GM12878 (cell line): ENCODE data around the gene KRTAP9-1.

ENCODE experiments used
- ATF7 ChIP-seq: fragments of 450-650 bp; IDR thresholded peaks from 2 replicates; pipeline ENCODE4 v1.6.1; 2016; ENCODE audit warnings: low read depth, mild to moderate bottlenecking
- CEBPB ChIP-seq, 2 experiments: fragments of 150-350 bp in 1 of 2; IDR thresholded peaks; 2 replicates each; pipeline ENCODE4 v1.6.1; 2012 to 2014; ENCODE audit warnings: low read depth in 2 of 2, low read length in 2 of 2, borderline replicate concordance in 1 of 2, inconsistent platforms in 1 of 2
- POLR2A ChIP-seq: IDR thresholded peaks from 2 replicates; pipeline ENCODE4 v1.6.1; 2011; ENCODE audit warnings: low read depth, mild to moderate bottlenecking, low read length
- POLR2AphosphoS5 ChIP-seq: IDR thresholded peaks from 2 replicates; pipeline ENCODE4 v1.6.1; 2011; ENCODE audit warnings: mild to moderate bottlenecking, low read length, inconsistent platforms
- RCOR1 ChIP-seq: conservative IDR thresholded peaks from 2 replicates; pipeline ENCODE4 v1.6.1; 2012; ENCODE audit warnings: low read depth, low read length, improper control_type of control experiment
- ZZZ3 ChIP-seq: IDR thresholded peaks from 2 replicates; pipeline ENCODE4 v1.6.1; 2011; ENCODE audit warnings: low read depth; ENCODE audit not compliant: control insufficient read depth, insufficient read length
- TF ChIP-seq, protein P1 (sequence below), 3 experiments: IDR thresholded peaks in 2 of 3; conservative IDR thresholded peaks in 1 of 3; 2 replicates each; pipeline ENCODE4 v1.5.1; 2011; ENCODE audit warnings: low read depth in 3 of 3, low read length in 3 of 3, mild to moderate bottlenecking in 3 of 3, control low read depth in 2 of 3, moderate library complexity in 2 of 3, inconsistent platforms in 1 of 3, mixed read lengths in 1 of 3; ENCODE audit not compliant: control insufficient read depth in 2 of 3, insufficient read depth in 1 of 3; ENCODE audit errors: extremely low read depth in 1 of 3

DNA sequence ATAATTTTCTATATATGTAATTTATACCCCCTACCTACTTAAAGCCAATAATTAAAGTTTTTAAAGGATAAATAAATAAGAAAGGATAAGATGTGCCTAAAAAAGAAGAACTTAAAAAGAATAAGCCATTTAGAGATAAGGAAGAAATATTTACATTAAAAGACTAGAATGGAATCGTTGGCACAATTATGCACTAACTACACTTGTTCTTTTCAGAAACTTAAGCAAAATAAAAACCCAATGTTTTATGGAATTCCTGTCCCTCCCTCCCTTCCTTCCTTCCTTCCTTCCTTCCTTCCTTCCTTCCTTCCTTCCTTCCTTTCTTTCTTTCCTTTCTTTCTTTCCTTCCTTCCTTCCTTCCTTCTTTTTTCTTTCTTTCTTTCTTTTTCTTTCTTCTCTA lies 44.8 kb upstream of the KRTAP9-1 start:
- TF ChIP-seq ZZZ3 (no peak), CEBPB (IDR thresholded peaks at IDR 0.05; ENCODE audit: borderline replicate concordance in 1 of 2, low read depth in 2 of 2, low read length in 2 of 2) (no peak), POLR2A (no peak), POLR2AphosphoS5 (no peak), RCOR1 (no peak), ATF7 (no peak)
- TF ChIP-seq, protein P1, sequence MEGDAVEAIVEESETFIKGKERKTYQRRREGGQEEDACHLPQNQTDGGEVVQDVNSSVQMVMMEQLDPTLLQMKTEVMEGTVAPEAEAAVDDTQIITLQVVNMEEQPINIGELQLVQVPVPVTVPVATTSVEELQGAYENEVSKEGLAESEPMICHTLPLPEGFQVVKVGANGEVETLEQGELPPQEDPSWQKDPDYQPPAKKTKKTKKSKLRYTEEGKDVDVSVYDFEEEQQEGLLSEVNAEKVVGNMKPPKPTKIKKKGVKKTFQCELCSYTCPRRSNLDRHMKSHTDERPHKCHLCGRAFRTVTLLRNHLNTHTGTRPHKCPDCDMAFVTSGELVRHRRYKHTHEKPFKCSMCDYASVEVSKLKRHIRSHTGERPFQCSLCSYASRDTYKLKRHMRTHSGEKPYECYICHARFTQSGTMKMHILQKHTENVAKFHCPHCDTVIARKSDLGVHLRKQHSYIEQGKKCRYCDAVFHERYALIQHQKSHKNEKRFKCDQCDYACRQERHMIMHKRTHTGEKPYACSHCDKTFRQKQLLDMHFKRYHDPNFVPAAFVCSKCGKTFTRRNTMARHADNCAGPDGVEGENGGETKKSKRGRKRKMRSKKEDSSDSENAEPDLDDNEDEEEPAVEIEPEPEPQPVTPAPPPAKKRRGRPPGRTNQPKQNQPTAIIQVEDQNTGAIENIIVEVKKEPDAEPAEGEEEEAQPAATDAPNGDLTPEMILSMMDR (IDR thresholded peaks at IDR 0.05 in 2 of 3, conservative IDR thresholded peaks at IDR 0.05 in 1 of 3; ENCODE audit: control insufficient read depth in 2 of 3, extremely low read depth in 1 of 3, insufficient read depth in 1 of 3, low read depth in 3 of 3, low read length in 3 of 3): no peak
